OCI-LY1 (cell line): ENCODE measurements around the gene BLCAP.
"Not testable (repeated sequence)": the region's sequence is repeated elsewhere in the genome, so short reads cannot be mapped to it uniquely, and the experiment has no call there.

Experiments used
- H2AFZ ChIP-seq: fragments of 200-600 bp; sonication (generic), shearing (Covaris generic); 2 replicates; pipeline ENCODE4 v1.6.0; 2014; ENCODE audit warnings: antibody characterized with exemption, mild to moderate bottlenecking, low read length
- H3F3A ChIP-seq: fragments of 200-600 bp; sonication (generic), shearing (Covaris generic); 2 replicates; pipeline ENCODE4 v1.6.0; 2014; ENCODE audit warnings: mild to moderate bottlenecking, antibody characterized with exemption, low read length, moderate library complexity; ENCODE audit not compliant: insufficient read depth
- H3K27ac ChIP-seq: fragments of 200-600 bp; sonication (generic); 2 replicates; pipeline ENCODE4 v1.5.1; 2014; ENCODE audit warnings: low read length, mixed run types, mild to moderate bottlenecking, low read depth; ENCODE audit not compliant: poor library complexity, severe bottlenecking
- H3K27me3 ChIP-seq: fragments of 200-600 bp; sonication (generic); 2 replicates; pipeline ENCODE4 v1.6.0; 2014; ENCODE audit warnings: antibody characterized with exemption, mild to moderate bottlenecking, low read length, moderate library complexity; ENCODE audit not compliant: insufficient read depth
- H3K36me3 ChIP-seq: fragments of 200-600 bp; sonication (generic); 2 replicates; pipeline ENCODE4 v1.6.1; 2014; ENCODE audit warnings: mild to moderate bottlenecking, antibody characterized with exemption, low read length, moderate library complexity, mixed read lengths; ENCODE audit not compliant: insufficient read depth
- H3K4me1 ChIP-seq: fragments of 200-600 bp; sonication (generic); 2 replicates; pipeline ENCODE4 v1.5.1; 2014; ENCODE audit warnings: mild to moderate bottlenecking, low read length, moderate library complexity; ENCODE audit not compliant: insufficient read depth, severe bottlenecking
- H3K4me2 ChIP-seq: fragments of 200-600 bp; sonication (generic), shearing (Covaris generic); 2 replicates; pipeline ENCODE4 v1.6.1; 2014; ENCODE audit warnings: low read length
- H3K4me3 ChIP-seq: fragments of 200-600 bp; sonication (generic); 2 replicates; pipeline ENCODE4 v1.5.1; 2014; ENCODE audit warnings: low read length, low read depth, mild to moderate bottlenecking, mixed read lengths; ENCODE audit not compliant: poor library complexity, severe bottlenecking
- H3K79me2 ChIP-seq: fragments of 200-600 bp; shearing (Covaris generic); 2 replicates; pipeline ENCODE4 v1.6.1; 2016; ENCODE audit warnings: mixed run types, low read length, mixed read lengths; ENCODE audit not compliant: insufficient read depth
- H3K9ac ChIP-seq: fragments of 200-600 bp; sonication (generic), shearing (Covaris generic); 2 replicates; pipeline ENCODE4 v1.6.1; 2014; ENCODE audit warnings: mild to moderate bottlenecking, low read length, mixed read lengths
- H3K9me2 ChIP-seq: fragments of 200-600 bp; sonication (generic), shearing (Covaris generic); 2 replicates; pipeline ENCODE4 v1.6.1; 2014; ENCODE audit warnings: low read depth, mild to moderate bottlenecking, low read length, mixed read lengths
- H3K9me3 ChIP-seq: fragments of 200-600 bp; shearing (Covaris generic); 2 replicates; pipeline ENCODE4 v1.6.1; 2014; ENCODE audit warnings: low read length, mixed read lengths
- H4K20me1 ChIP-seq: fragments of 200-600 bp; sonication (generic), shearing (Covaris generic); 2 replicates; pipeline ENCODE4 v1.6.0; 2016; ENCODE audit warnings: mild to moderate bottlenecking, low read length; ENCODE audit not compliant: insufficient read depth
- EZH2 ChIP-seq: fragments of 200-600 bp; sonication (generic), shearing (Covaris generic); IDR thresholded peaks from 2 replicates; pipeline ENCODE4 v1.8.0; 2017; ENCODE audit warnings: borderline replicate concordance, mixed run types, mild to moderate bottlenecking, antibody characterized with exemption, low read length, moderate library complexity, mixed read lengths
- TF ChIP-seq, protein P1 (sequence below): fragments of 200-600 bp; sonication (generic), shearing (Covaris generic); IDR thresholded peaks from 2 replicates; pipeline ENCODE4 v1.5.1; 2017; ENCODE audit warnings: mild to moderate bottlenecking, antibody characterized with exemption, low read length, moderate library complexity, mixed read lengths

The BLCAP gene

DNA sequence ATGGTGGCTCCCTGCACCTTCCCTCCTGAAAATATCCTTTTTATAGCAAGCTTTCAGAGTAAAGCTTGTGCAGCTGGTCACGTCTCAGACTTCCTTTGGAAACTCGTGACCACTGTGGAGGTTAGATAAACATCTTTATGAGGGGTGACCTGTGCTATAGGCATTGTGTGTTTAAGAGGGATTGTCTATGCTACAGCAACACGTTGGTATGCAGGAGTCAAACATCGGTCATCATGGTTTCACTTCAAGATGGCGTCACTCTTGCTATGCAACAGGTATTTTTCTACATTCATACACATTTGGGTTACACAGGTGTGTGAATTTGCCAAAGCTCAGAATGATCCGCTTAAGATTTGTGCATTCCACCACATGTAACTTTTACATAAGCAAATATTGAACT, 14.6 kb upstream of the BLCAP start:
- H3K79me2 ChIP-seq, result no peaks in the 10 kb centered on the region
- no peaks in the 10 kb centered on the region for H3K36me3 ChIP-seq
- H4K20me1 ChIP-seq, result no peaks in the 10 kb centered on the region
- H3K27ac ChIP-seq, result no peak overlapping the region
- H3K4me1 ChIP-seq, result no peaks in the 10 kb centered on the region
- no peak overlapping the region for H3K4me3 ChIP-seq
- H3K4me2 ChIP-seq, result no peak overlapping the region
- no peak overlapping the region for H3K9ac ChIP-seq
- no peaks in the 10 kb centered on the region for H3K9me3 ChIP-seq
- no peaks in the 10 kb centered on the region for H3K9me2 ChIP-seq
- TF ChIP-seq, protein P1, sequence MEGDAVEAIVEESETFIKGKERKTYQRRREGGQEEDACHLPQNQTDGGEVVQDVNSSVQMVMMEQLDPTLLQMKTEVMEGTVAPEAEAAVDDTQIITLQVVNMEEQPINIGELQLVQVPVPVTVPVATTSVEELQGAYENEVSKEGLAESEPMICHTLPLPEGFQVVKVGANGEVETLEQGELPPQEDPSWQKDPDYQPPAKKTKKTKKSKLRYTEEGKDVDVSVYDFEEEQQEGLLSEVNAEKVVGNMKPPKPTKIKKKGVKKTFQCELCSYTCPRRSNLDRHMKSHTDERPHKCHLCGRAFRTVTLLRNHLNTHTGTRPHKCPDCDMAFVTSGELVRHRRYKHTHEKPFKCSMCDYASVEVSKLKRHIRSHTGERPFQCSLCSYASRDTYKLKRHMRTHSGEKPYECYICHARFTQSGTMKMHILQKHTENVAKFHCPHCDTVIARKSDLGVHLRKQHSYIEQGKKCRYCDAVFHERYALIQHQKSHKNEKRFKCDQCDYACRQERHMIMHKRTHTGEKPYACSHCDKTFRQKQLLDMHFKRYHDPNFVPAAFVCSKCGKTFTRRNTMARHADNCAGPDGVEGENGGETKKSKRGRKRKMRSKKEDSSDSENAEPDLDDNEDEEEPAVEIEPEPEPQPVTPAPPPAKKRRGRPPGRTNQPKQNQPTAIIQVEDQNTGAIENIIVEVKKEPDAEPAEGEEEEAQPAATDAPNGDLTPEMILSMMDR, result no peak
- TF ChIP-seq EZH2, result no peak
- H3K27me3 ChIP-seq, result no peaks in the 10 kb centered on the region
- H3F3A ChIP-seq, result no peaks in the 10 kb centered on the region
- no peak overlapping the region for H2AFZ ChIP-seq

DNA sequence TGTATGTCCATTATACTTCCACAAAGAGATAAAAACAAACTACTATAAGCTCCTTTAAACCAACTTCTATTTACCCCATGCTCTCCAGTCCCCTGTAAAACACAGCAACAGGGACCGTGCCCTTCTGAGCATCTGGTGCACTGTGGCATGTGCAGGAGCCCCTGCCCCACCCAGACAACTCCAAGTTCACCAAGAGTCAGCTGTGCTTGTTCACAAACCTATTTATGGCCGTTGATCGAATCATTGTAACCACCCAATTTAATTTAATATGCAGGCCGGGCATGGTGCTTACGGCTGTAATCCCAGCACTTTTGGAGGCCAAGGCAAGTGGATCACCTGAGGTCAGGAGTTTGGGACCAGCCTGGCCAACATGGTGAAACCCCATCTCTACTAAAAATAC, 13.7 kb upstream of the BLCAP start:
- Histone ChIP-seq H3F3A (no peaks in the 10 kb centered on the region), H3K9me2 (no peaks in the 10 kb centered on the region), H3K36me3 (no peaks in the 10 kb centered on the region), H3K4me3 (no peak overlapping the region), H3K4me2 (no peak overlapping the region), H3K9me3 (no peaks in the 10 kb centered on the region), H3K9ac (no peak overlapping the region), H4K20me1 (no peaks in the 10 kb centered on the region), H3K4me1 (no peaks in the 10 kb centered on the region), H3K27ac (no peak overlapping the region), H3K27me3 (no peaks in the 10 kb centered on the region), H2AFZ (no peak overlapping the region), H3K79me2 (no peaks in the 10 kb centered on the region)
- TF ChIP-seq EZH2, result no peak
- TF ChIP-seq, protein P1, result no peak

DNA sequence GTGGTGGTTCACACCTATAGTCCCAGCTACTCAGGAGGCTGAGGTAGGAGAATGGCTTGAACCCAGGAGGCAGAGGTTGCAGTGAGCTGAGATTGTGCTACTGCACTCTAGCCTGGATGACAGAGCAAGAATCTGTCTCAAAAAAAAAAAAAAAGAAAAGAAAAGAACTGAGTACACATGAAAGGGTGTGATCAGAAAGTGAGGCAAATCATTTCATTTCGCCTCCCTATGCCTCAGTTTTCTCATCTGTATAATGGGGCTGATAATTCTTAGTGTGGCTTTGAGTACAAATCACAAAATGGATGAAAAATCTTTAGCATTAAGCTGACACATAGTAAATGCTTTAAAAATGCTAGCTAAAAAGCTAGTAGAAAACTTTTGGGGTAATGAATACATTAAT, 13.2 kb upstream of the BLCAP start:
- not testable (repeated sequence) for H3K79me2 ChIP-seq, H3K4me1 ChIP-seq, H3K4me3 ChIP-seq, H3K9ac ChIP-seq, H3K9me2 ChIP-seq, H4K20me1 ChIP-seq, H3K36me3 ChIP-seq, H2AFZ ChIP-seq, H3K27me3 ChIP-seq, H3K4me2 ChIP-seq, H3K9me3 ChIP-seq, H3K27ac ChIP-seq, H3F3A ChIP-seq

DNA sequence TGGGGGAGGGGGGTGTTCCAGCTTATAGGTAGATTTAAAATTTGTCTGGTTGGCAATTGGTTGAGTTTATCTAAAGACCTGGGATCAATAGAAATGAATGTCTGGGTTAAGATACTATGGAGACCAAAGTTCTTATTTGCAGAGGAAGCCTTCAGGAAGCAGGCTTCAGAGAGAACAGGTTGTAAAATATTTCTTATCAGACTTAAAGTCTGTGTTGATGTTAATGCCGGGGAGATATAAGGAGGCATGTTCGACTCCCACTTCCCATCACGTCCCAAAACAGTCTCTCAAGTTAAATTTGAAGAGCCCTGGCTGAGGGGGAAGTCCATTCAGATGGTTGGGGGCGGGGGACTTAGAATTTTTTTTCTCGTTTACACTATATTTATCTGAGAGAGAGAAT, 12.3 kb upstream of the BLCAP start:
- H2AFZ ChIP-seq, result no peak overlapping the region
- H3K9me3 ChIP-seq, result no peaks in the 10 kb centered on the region
- H3K79me2 ChIP-seq, result no peaks in the 10 kb centered on the region
- no peak overlapping the region for H3K27ac ChIP-seq
- H3K9ac ChIP-seq, result no peak overlapping the region
- no peak for TF ChIP-seq EZH2
- TF ChIP-seq, protein P1, result no peak
- no peaks in the 10 kb centered on the region for H3K36me3 ChIP-seq
- H3K27me3 ChIP-seq, result no peaks in the 10 kb centered on the region
- no peaks in the 10 kb centered on the region for H3F3A ChIP-seq
- H3K4me3 ChIP-seq, result no peak overlapping the region
- H3K4me1 ChIP-seq, result no peaks in the 10 kb centered on the region
- H3K9me2 ChIP-seq, result no peaks in the 10 kb centered on the region
- H3K4me2 ChIP-seq, result no peak overlapping the region
- H4K20me1 ChIP-seq, result no peaks in the 10 kb centered on the region
